Measurements from ENCODE around the gene USH2A.
A peak's percentile ranks its signal among the peaks of the same experiment; 100 is the strongest.

Gene USH2A

DNA sequence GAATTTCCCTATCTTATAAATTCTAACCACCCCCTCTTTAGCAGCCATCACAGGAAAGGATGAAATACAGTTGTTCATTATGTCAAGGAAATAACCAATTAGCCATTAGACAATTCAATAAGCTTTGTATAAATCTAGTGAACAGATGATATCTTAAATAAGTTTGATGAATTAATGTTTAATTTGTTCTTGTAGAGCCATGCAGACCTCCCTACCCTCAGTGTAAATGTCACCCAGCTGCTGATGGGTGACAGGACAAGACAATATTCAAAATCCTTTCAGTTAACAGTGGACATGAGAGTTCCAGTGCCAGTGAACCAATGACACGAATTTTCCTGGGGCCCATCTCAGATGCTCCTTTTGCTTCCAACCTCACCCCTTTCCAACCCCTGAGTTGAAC is 460.2 kb downstream of the USH2A start:
- DNase-seq (ENCODE audit: low read depth), result no peak
- H3K4me3 ChIP-seq (ENCODE audit: low read length), result no peak overlapping the region
- TF ChIP-seq, protein P1, sequence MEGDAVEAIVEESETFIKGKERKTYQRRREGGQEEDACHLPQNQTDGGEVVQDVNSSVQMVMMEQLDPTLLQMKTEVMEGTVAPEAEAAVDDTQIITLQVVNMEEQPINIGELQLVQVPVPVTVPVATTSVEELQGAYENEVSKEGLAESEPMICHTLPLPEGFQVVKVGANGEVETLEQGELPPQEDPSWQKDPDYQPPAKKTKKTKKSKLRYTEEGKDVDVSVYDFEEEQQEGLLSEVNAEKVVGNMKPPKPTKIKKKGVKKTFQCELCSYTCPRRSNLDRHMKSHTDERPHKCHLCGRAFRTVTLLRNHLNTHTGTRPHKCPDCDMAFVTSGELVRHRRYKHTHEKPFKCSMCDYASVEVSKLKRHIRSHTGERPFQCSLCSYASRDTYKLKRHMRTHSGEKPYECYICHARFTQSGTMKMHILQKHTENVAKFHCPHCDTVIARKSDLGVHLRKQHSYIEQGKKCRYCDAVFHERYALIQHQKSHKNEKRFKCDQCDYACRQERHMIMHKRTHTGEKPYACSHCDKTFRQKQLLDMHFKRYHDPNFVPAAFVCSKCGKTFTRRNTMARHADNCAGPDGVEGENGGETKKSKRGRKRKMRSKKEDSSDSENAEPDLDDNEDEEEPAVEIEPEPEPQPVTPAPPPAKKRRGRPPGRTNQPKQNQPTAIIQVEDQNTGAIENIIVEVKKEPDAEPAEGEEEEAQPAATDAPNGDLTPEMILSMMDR (conservative IDR thresholded peaks at IDR 0.05; ENCODE audit: low read length), result no peak

DNA sequence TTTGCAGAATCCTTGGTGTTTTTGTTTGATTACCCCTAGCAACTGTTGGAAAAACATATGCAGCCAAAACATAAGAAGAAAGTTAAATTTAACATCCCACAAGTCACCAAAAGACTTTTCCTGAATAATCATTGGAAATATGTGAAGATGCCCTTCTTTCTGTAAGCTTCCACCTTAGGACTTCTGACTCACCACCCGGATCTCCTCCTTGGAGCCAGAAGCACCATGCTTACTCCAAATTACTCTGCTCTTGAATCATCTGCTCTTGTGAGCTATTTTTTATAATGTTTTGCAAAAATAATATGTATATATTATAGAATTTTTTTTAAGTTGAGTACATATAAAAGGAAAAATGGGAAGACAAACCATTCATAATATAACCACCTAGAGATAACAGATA is 464.4 kb downstream of the USH2A start:
- DNase-seq (ENCODE audit: low read depth), result peak; percentile 3
- TF ChIP-seq, protein P1 (conservative IDR thresholded peaks at IDR 0.05; ENCODE audit: low read length), result no peak
- no peak overlapping the region for H3K4me3 ChIP-seq (ENCODE audit: low read length)

DNA sequence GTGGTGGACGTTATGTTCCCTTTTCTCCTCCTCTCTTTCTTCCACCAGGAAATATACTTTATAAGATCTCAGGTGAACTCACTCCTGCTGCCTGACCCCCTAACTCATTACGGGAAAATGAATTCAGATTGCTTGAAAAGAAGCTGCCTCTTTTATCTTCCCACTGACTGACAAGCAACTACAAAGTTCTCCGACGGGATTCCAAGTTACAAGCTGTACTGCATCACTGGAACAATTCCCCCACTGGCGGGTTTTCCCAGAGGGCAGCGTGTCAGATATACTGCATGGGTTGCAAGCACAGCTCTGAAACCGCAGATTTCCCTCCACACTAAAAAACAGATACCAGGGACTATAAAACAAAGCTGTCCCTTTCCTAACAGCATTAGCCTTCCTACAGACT is 465.6 kb downstream of the USH2A start:
- DNase-seq (ENCODE audit: low read depth), result peak; percentile 2
- TF ChIP-seq, protein P1 (conservative IDR thresholded peaks at IDR 0.05; ENCODE audit: low read length), result no peak
- H3K4me3 ChIP-seq (ENCODE audit: low read length), result no peak overlapping the region

DNA sequence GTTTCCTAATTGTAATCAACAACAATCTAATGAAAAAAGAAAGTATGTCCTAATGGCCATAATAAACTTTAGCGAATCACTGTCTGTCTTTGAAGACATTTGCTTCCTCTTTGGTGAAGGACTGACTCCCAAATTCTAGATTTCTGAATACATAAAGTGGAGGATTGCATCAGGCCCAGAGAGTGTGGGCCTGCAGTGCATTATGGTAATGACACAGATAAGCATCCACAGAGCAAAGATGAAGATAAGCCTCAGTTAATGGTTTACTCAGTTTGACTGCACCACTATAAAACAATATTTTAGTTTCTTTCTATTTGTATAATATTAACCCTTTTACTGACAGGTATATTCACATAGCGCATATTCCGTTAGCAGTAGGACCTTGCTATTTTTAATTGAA is 490.7 kb downstream of the USH2A start:
- TF ChIP-seq, protein P1 (conservative IDR thresholded peaks at IDR 0.05; ENCODE audit: low read length), result no peak

DNA sequence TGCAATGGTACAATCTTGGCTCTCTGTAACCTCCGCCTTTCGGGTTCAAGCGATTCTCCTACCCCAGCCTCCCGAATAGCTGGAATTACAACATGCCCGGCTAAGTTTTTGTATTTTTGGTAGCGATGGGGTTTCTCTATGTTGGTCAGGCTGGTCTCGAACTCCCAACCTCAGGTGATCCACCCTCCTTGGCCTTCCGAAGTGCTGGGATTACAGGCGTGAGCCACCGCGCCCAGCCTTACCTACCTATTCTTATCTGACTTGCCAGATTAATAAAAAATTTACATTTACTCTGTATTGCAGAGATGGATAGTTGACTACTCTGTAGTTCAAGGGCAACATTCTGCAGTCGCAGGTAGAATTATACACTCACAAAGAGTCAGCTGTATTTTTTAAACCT is 496.6 kb downstream of the USH2A start:
- no peak overlapping the region for H3K4me3 ChIP-seq (ENCODE audit: low read length)
- TF ChIP-seq, protein P1 (conservative IDR thresholded peaks at IDR 0.05; ENCODE audit: low read length), result no peak
- no peak for DNase-seq (ENCODE audit: low read depth)

More for the DNA sequence above, 490.7 kb downstream of the USH2A start:
- no peak for DNase-seq (ENCODE audit: low read depth)
- H3K4me3 ChIP-seq (ENCODE audit: low read length), result no peak overlapping the region

DNA sequence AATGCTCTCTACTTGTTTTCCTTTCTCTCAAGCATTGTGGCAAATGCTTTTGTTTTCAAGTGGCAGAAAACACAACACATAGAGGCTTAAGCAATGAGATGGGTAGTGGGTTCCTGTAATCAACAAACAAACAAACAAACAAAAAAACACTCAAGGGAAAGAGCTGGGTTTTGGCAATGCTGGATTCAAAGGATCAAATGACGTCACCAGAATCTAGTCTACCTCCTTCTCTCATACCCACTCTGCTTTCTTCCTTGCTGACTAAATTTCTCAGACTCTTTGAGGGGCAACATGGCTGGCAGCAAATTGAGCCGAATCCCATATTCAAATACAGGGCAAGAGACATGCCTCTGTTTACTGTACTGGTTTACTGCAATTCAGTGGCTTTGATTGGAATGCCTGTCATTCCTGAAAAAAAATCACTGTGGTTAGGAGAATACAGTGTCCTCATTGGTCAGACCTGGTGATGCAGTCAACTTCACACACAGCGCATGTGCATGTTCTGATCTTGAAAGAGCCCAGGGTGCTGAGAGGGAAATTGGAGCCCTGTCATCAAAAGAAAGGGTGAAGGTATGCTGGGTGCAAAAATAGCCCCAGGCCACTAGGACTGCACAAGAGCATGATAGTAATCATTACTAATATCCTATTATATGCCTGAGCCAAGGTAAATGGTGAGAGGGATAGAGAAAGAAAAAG is 500.0 kb downstream of the USH2A start:
- peak; percentile 20 for DNase-seq (ENCODE audit: low read depth)
- TF ChIP-seq, protein P1 (conservative IDR thresholded peaks at IDR 0.05; ENCODE audit: low read length), result no peak

DNA sequence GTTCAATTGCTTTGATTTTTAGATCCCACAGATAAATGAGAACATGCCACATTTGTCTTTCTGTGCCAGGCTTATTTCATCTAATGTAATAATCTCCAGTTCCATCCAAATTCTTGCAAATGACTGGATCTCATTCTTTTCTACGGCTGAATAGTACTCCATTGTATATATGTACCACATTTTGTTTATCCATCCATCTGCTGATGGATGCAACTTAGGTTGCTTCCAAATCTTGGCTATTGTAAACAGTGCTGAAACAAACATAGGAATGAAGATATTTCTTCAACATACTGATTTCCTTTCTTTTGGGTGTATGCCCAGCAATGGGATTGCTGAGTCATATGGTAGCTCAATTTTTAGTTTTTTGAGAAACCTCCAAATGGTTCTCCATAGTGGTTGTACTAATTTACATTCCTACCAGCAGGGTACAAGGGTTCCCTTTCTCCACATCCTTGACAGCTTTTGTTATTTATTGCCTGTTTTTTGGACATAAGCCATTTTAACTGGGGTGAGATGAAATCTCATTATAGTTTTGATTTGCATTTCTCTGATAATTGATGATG is 511.8 kb downstream of the USH2A start:
- TF ChIP-seq, protein P1 (conservative IDR thresholded peaks at IDR 0.05; ENCODE audit: low read length), result 0 out of 2 replicates have a peak, but pooled peaks have one; percentile 13
- H3K4me3 ChIP-seq (ENCODE audit: low read length), result no peak overlapping the region
- DNase-seq (ENCODE audit: low read depth), result peak; percentile 30

More for the DNA sequence above, 500.0 kb downstream of the USH2A start:
- no peak overlapping the region for H3K4me3 ChIP-seq (ENCODE audit: low read length)
